NT2/D1 (cell line): ENCODE results near the gene TRAF1.

Experiments used
- DNase-seq: peaks from one replicate; pipeline ENCODE4 v3.0.0-alpha.2; 2011; ENCODE audit warnings: low read depth, low spot score
- H3K27me3 ChIP-seq: 2 replicates; pipeline ENCODE4 v1.6.0; 2011; ENCODE audit warnings: mild to moderate bottlenecking; ENCODE audit not compliant: insufficient read length, insufficient read depth
- H3K36me3 ChIP-seq: 2 replicates; pipeline ENCODE4 v1.6.1; 2011; ENCODE audit warnings: mild to moderate bottlenecking, low read length, mixed read lengths; ENCODE audit not compliant: insufficient read depth, insufficient read length
- H3K4me1 ChIP-seq: 2 replicates; pipeline ENCODE4 v1.5.1; 2011; ENCODE audit not compliant: insufficient read depth, insufficient read length
- H3K4me3 ChIP-seq: 2 replicates; pipeline ENCODE4 v1.5.1; 2011; ENCODE audit warnings: low read depth; ENCODE audit not compliant: insufficient read length
- H3K9ac ChIP-seq: 2 replicates; pipeline ENCODE4 v1.6.0; 2011; ENCODE audit warnings: low read depth; ENCODE audit not compliant: insufficient read length
- H3K9me3 ChIP-seq: 2 replicates; pipeline ENCODE4 v1.5.1; 2011; ENCODE audit warnings: mild to moderate bottlenecking, low read length; ENCODE audit not compliant: insufficient read depth
- SUZ12 ChIP-seq: IDR thresholded peaks from 2 replicates; pipeline ENCODE4 v1.6.1; 2011; ENCODE audit not compliant: insufficient read length, insufficient read depth; ENCODE audit errors: extremely low read depth
- YY1 ChIP-seq: IDR thresholded peaks from 2 replicates; pipeline ENCODE4 v1.6.1; 2011; ENCODE audit not compliant: insufficient read length, insufficient read depth
- ZNF274 ChIP-seq: IDR thresholded peaks from 2 replicates; pipeline ENCODE4 v1.6.1; 2011; ENCODE audit warnings: mild to moderate bottlenecking, low read depth, low read length

The TRAF1 gene

GRCh38 chr9:120886490-120886967, 40.1 kb downstream of the TRAF1 start:
- DNase-seq: no peak
- no peaks in the 10 kb centered on the region for H3K36me3 ChIP-seq
- H3K4me1 ChIP-seq: peaks cover 14% of the 10 kb centered on the region
- H3K9ac ChIP-seq: no peak overlapping the region
- H3K27me3 ChIP-seq: no peaks in the 10 kb centered on the region
- TF ChIP-seq YY1 (no peak), ZNF274 (no peak), SUZ12 (no peak)
- no peak overlapping the region for H3K4me3 ChIP-seq
- H3K9me3 ChIP-seq: no peaks in the 10 kb centered on the region

GRCh38 chr9:120885958-120886357, 40.6 kb downstream of the TRAF1 start:
- peaks cover 13% of the 10 kb centered on the region for H3K4me1 ChIP-seq
- no peaks in the 10 kb centered on the region for H3K27me3 ChIP-seq
- no peak for DNase-seq
- H3K9ac ChIP-seq: no peak overlapping the region
- H3K9me3 ChIP-seq: no peaks in the 10 kb centered on the region
- TF ChIP-seq ZNF274 (no peak), SUZ12 (no peak), YY1 (no peak)
- no peaks in the 10 kb centered on the region for H3K36me3 ChIP-seq
- H3K4me3 ChIP-seq: no peak overlapping the region

GRCh38 chr9:120885457-120885856, 41.1 kb downstream of the TRAF1 start:
- no peaks in the 10 kb centered on the region for H3K9me3 ChIP-seq
- H3K4me3 ChIP-seq: no peak overlapping the region
- H3K9ac ChIP-seq: no peak overlapping the region
- H3K36me3 ChIP-seq: no peaks in the 10 kb centered on the region
- TF ChIP-seq YY1 (no peak), ZNF274 (no peak), SUZ12 (no peak)
- H3K4me1 ChIP-seq: peaks cover 8% of the 10 kb centered on the region
- DNase-seq: no peak
- H3K27me3 ChIP-seq: no peaks in the 10 kb centered on the region

- Histone ChIP-seq H3K27me3 (no peaks in the 10 kb centered on the region), H3K9ac (no peak overlapping the region), H3K9me3 (no peaks in the 10 kb centered on the region), H3K36me3 (no peaks in the 10 kb centered on the region), H3K4me1 (peaks cover 6% of the 10 kb centered on the region), H3K4me3 (no peak overlapping the region)
- TF ChIP-seq YY1 (no peak), ZNF274 (no peak), SUZ12 (no peak)
- no peak for DNase-seq
Measured at GRCh38 chr9:120883608-120883996, 43.0 kb downstream of the TRAF1 start.

- Histone ChIP-seq H3K27me3 (no peaks in the 10 kb centered on the region), H3K4me1 (peaks cover 11% of the 10 kb centered on the region), H3K4me3 (no peak overlapping the region), H3K9me3 (no peaks in the 10 kb centered on the region), H3K9ac (no peak overlapping the region), H3K36me3 (no peaks in the 10 kb centered on the region)
- no peak for DNase-seq
- TF ChIP-seq ZNF274 (no peak), SUZ12 (no peak), YY1 (no peak)
Measured at GRCh38 chr9:120882935-120883607, 43.5 kb downstream of the TRAF1 start.

- H3K36me3 ChIP-seq: peaks cover 14% of the 10 kb centered on the region
- H3K4me1 ChIP-seq: peaks cover 8% of the 10 kb centered on the region
- TF ChIP-seq YY1 (no peak), ZNF274 (no peak), SUZ12 (no peak)
- no peak overlapping the region for H3K9ac ChIP-seq
- no peak overlapping the region for H3K4me3 ChIP-seq
- no peak for DNase-seq
- H3K9me3 ChIP-seq: no peaks in the 10 kb centered on the region
- H3K27me3 ChIP-seq: no peaks in the 10 kb centered on the region
Measured at GRCh38 chr9:120879446-120879845, 47.1 kb downstream of the TRAF1 start.

GRCh38 chr9:120878188-120879130, 48.1 kb downstream of the TRAF1 start:
- TF ChIP-seq ZNF274 (no peak), YY1 (no peak), SUZ12 (no peak)
- Histone ChIP-seq H3K9ac (no peak overlapping the region), H3K9me3 (no peaks in the 10 kb centered on the region), H3K36me3 (peaks cover 22% of the 10 kb centered on the region), H3K27me3 (no peaks in the 10 kb centered on the region), H3K4me1 (peaks cover 8% of the 10 kb centered on the region), H3K4me3 (no peak overlapping the region)
- no peak for DNase-seq
